Upper lobe of left lung (tissue), 6 donors: ENCODE measurements around the gene ARMH3. TPM values are rescaled to one million over a fixed set of nuclear protein-coding genes. Genes with fewer than 3 reads are reported as not detected.
A peak's percentile ranks its signal among the peaks of the same experiment; 100 is the strongest.

Experiments used
- ATAC-seq, 2 donors: fragments of 200-7000 bp; cut with Tn5 transposase; one replicate each; pipeline ENCODE4 v1.9.1; 2022; ENCODE audit warnings: mild to moderate bottlenecking in 2 of 2, moderate library complexity in 2 of 2; ENCODE audit not compliant: low FRiP score in 2 of 2
- DNase-seq, 2 donors: peaks; one replicate each; pipeline ENCODE4 v3.0.0-alpha.2; 2019 to 2020
- H3K27ac ChIP-seq, 4 donors: fragments of 200-600 bp; sonication (generic); one replicate each; pipeline ENCODE4 v1.5.1; 2016 to 2019
- H3K27me3 ChIP-seq, 4 donors: fragments of 200-600 bp; sonication (generic); one replicate each; pipeline ENCODE4 v1.5.1; 2017 to 2019
- H3K36me3 ChIP-seq, 4 donors: fragments of 200-600 bp; sonication (generic); one replicate each; pipeline ENCODE4 v1.5.1; 2016 to 2019
- H3K4me1 ChIP-seq, 4 donors: fragments of 200-600 bp; sonication (generic); one replicate each; pipeline ENCODE4 v1.5.1; 2018 to 2019
- H3K4me3 ChIP-seq, 4 donors: fragments of 200-600 bp; sonication (generic); one replicate each; pipeline ENCODE4 v1.5.1; 2017 to 2019; ENCODE audit warnings: mild to moderate bottlenecking in 2 of 4, moderate library complexity in 1 of 4
- H3K9me3 ChIP-seq, 4 donors: fragments of 200-600 bp; sonication (generic); one replicate each; pipeline ENCODE4 v1.5.1; 2018 to 2019
- CTCF ChIP-seq, 6 experiments: fragments of 450-650 bp in 4 of 6; fragments of 200-600 bp in 2 of 6; sonication (generic) in 2 of 6; IDR thresholded peaks; one replicate each; pipeline ENCODE4 v1.5.1; 2016 to 2019; ENCODE audit warnings: antibody characterized with exemption in 6 of 6
- EP300 ChIP-seq, 4 donors: sonication (generic); formaldehyde crosslinking; IDR thresholded peaks; one replicate each; pipeline ENCODE4 v1.5.1; 2017; ENCODE audit warnings: antibody characterized with exemption in 4 of 4, control low read depth in 2 of 4
- POLR2A ChIP-seq, 4 donors: fragments of 450-650 bp; IDR thresholded peaks; one replicate each; pipeline ENCODE4 v1.5.1; 2016 to 2017; ENCODE audit warnings: antibody characterized with exemption in 4 of 4, mild to moderate bottlenecking in 2 of 4
- POLR2AphosphoS5 ChIP-seq, 2 donors: sonication (generic); formaldehyde crosslinking; IDR thresholded peaks; one replicate each; pipeline ENCODE4 v1.5.1; 2017; ENCODE audit warnings: antibody characterized with exemption in 2 of 2
- WGBS, 2 donors: methylation state at CpG; one replicate each; pipeline ENCODE4 v1.1.5; 2017 to 2018; 5-methylcytosine and 5-hydroxymethylcytosine counted together
- total RNA-seq, 6 donors: library from RNA; depleted of rRNA in 4 of 6; stranded (reverse); fragments of >200 nt in 4 of 6; gene quantifications; one replicate each; pipeline versions ENCODE4 v1.1.0 to v1.2.1, GENCODE V29; 2016 to 2021
- donor health status: DM: no; HTN: no; CAD: no; lungs with moderate emphysema.
- donor health status: DM: no; HTN: yes; CAD: no; lungs with severe emphysema.

Gene ARMH3
- total RNA-seq, 6 donors from 2014 or later: 14.4 to 39.8 (median 25.5) TPM

GRCh38 chr10:101848894-101849351, 207.1 kb downstream of the ARMH3 start:
- DNase-seq (peak in 1 of 2 donors; percentile 44), ATAC-seq (peak; percentile 37 to 70)
- Histone ChIP-seq H3K27ac (peak overlapping the region in 3 of 4 donors; percentile 26 to 36 (median 36)), H3K4me3 (no peak overlapping the region), H3K36me3 (peaks cover 0 to 31% (median 16%) of the 10 kb centered on the region in 4 donors), H3K9me3 (no peaks in the 10 kb centered on the region), H3K27me3 (no peaks in the 10 kb centered on the region), H3K4me1 (peaks cover 8 to 32% (median 19%) of the 10 kb centered on the region in 4 donors)
- no peak for TF ChIP-seq EP300 (IDR thresholded peaks at IDR 0.05)
- 33 to 36% methylated on average over 3 of the region's 3 CpGs for WGBS, 2 donors

DNA sequence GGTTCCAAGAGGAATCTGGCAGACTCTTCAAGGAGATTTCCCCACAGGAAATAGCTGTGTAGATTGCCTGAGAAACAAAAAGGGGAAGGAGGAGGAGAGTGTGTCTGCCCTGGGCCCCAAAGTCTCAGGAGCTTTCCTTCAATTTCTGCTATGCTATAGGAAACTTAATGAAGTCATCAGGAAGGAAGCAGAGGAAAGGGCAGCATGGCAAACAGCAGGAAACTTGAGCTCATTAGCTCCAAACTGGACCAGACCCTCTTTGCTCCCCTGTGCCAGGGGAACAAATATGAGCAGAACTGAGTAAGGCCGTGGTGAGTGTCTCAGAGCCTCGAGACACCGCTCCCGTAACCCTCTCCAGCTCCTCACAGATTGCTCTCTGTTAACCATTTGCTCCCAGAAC, 207.6 kb downstream of the ARMH3 start:
- peaks cover 13 to 37% (median 21%) of the 10 kb centered on the region in 4 donors for H3K4me1 ChIP-seq
- no peak overlapping the region for H3K4me3 ChIP-seq
- no peaks in the 10 kb centered on the region for H3K27me3 ChIP-seq
- 23 to 48% methylated on average over 4 of the region's 4 CpGs for WGBS, 2 donors
- H3K36me3 ChIP-seq: peaks cover 0 to 31% (median 16%) of the 10 kb centered on the region in 4 donors
- no peak for TF ChIP-seq POLR2A (IDR thresholded peaks at IDR 0.05)
- no peak for TF ChIP-seq POLR2AphosphoS5 (IDR thresholded peaks at IDR 0.05)
- no peak for TF ChIP-seq EP300 (IDR thresholded peaks at IDR 0.05)
- TF ChIP-seq CTCF (IDR thresholded peaks at IDR 0.05): no peak
- DNase-seq (no peak), ATAC-seq (peak in 1 of 2 donors; percentile 40)
- no peaks in the 10 kb centered on the region for H3K9me3 ChIP-seq
- H3K27ac ChIP-seq: peak overlapping the region in 3 of 4 donors; percentile 26 to 36 (median 36)

DNA sequence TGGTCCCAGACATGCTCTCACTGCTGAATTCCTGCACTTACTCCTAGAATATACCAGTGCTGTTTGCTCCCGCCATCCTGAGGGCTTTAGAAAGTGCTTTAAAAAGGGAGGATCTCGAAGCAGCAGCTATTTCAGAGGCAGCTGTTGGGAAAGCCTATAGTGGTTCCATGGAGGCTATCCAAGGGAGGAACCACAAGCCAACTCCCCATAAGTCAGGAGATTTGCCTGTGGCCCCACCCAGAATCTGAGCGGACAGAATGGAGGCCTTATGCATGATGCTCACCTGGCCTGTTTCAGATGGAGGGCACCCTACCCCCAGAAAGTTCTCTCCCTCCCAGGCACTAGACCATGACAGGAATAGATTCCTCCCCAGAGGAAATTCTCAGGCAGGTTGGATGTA, 210.1 kb downstream of the ARMH3 start:
- Histone ChIP-seq H3K4me1 (peaks cover 19 to 47% (median 32%) of the 10 kb centered on the region in 4 donors), H3K27me3 (no peaks in the 10 kb centered on the region), H3K4me3 (no peak overlapping the region), H3K27ac (no peak overlapping the region), H3K36me3 (peaks cover 0 to 31% (median 16%) of the 10 kb centered on the region in 4 donors), H3K9me3 (no peaks in the 10 kb centered on the region)
- ATAC-seq (no peak), DNase-seq (no peak)
- 67 to 91% methylated on average over 1 to 3 of the region's 3 CpGs for WGBS, 2 donors
- TF ChIP-seq POLR2A (IDR thresholded peaks at IDR 0.05) (no peak), EP300 (IDR thresholded peaks at IDR 0.05) (no peak), POLR2AphosphoS5 (IDR thresholded peaks at IDR 0.05) (no peak), CTCF (IDR thresholded peaks at IDR 0.05) (no peak)

DNA sequence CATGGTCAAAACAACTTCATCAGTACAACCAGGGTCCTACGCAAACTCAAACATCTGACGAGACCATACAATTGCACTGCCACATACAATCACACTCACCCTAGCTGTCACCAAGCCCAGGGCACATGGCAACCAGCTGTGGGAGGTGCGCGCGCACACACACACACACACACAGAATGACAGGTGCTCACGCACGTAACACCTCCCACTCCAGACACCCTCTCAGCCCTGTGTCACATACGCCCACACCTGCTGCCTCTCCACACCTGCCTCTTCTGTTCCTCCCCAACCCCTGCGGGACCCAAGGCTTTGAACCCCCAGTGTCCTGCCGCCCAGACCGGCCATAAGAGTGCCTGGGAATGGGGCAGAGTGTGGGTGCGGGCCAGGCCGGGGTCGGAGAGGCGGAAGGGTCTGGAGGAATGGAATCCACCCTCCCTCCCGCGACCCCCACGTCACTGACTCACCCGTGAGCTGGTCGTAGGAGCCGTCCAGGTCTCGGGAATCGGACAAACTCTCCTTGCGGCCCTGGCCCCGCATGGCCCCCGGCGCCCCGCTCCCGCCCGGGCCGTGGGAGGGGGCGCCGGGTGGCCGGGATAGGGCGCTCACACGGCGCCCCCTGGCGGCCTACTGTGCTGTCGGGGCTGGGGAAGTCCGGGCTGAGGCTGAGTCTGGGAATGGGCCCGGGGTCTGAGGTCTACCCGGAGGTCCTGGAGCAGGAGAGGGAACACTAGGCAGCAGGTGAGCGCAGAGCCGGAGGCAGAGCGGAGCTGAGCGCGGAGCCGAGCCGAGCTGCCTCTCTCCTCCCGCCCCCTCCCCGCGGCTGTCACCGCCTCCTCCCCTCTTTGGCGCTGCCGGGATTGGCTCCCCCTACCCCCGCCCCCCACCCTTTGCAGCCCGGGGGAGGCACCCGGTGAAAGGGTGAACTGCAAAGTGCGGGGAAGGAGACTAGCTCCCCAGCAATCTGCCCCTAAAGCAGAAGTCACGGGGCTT, 212.6 kb downstream of the ARMH3 start, which contains the start of gene KCNIP2:
Gene KCNIP2 (minus strand): TSS at position 769 of the 990 bp plus-strand sequence. CDS start 232 bp downstream, at position 537.
- H3K4me1 ChIP-seq: peaks cover 17 to 47% (median 40%) of the 10 kb centered on the region in 4 donors
- DNase-seq (peak; percentile 40 to 87), ATAC-seq (peak in 1 of 2 donors; percentile 20)
- no peaks in the 10 kb centered on the region for H3K27me3 ChIP-seq
- TF ChIP-seq POLR2AphosphoS5 (IDR thresholded peaks at IDR 0.05) (no peak), POLR2A (IDR thresholded peaks at IDR 0.05) (no peak), EP300 (IDR thresholded peaks at IDR 0.05) (no peak), CTCF (IDR thresholded peaks at IDR 0.05) (peak; percentile 43 to 61 (median 53))
- H3K4me3 ChIP-seq: peak within 1 kb of the TSS in 3 of 4 donors; percentile 19 to 40 (median 33)
- no peaks in the 10 kb centered on the region for H3K9me3 ChIP-seq
- 42 to 91% methylated on average over 9 to 40 of the region's 60 CpGs for WGBS, 2 donors
- H3K36me3 ChIP-seq: peaks cover 0 to 24% (median 13%) of the 10 kb centered on the region in 4 donors
- no peak within 1 kb of the TSS for H3K27ac ChIP-seq

DNA sequence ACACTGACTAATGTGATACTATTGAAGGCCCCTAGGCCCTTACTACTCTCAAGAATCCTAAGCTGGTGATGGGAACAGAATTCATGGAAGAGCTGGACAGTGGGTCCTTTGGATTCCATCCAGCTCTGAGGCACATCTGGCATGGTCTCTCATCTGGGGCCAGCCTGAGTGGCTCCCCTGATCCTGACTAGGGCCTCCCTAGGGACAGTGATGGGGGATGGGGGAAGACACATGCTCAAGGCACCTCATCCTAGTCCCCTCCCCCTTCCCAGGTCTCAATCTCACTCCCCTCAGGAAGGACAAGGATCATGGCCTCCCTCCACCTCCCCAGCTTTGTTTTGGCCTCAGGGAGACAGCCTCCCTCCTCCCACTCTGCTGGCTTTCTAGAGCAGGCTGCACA, 214.1 kb downstream of the ARMH3 start:
- ATAC-seq (no peak), DNase-seq (no peak)
- peaks cover 0 to 18% (median 9%) of the 10 kb centered on the region in 4 donors for H3K36me3 ChIP-seq
- peaks cover 17 to 39% (median 36%) of the 10 kb centered on the region in 4 donors for H3K4me1 ChIP-seq
- H3K27me3 ChIP-seq: no peaks in the 10 kb centered on the region
- no peak overlapping the region for H3K27ac ChIP-seq
- no peaks in the 10 kb centered on the region for H3K9me3 ChIP-seq
- no peak overlapping the region for H3K4me3 ChIP-seq
- TF ChIP-seq POLR2A (IDR thresholded peaks at IDR 0.05): no peak
